ENCODE data around the gene UBAP2L.
A peak's percentile ranks its signal among the peaks of the same experiment; 100 is the strongest.
"Not testable (repeated sequence)": the region's sequence is repeated elsewhere in the genome, so short reads cannot be mapped to it uniquely, and the experiment has no call there.

The UBAP2L gene

GRCh38 chr1:154199563-154199879, 21.2 kb upstream of the UBAP2L start:
- DNase-seq (ENCODE audit: low spot score): no peak

DNA sequence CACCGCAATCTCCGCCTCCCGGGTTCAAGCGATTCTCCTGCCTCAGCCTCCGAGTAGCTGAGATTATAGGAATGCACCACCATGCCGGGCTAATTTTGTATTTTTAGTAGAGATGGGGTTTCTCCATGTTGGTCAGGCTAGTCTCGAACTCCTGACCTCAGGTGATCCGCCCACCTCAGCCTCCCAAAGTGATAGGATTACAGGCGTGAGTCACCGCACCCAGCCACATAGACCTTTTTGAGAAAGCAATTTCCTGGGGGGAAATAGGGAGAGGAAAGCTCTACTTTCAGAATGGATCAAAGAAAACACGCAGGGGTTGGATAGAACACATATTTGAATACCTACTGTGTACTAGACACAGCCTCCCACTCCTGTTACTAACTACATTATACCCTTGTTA, 15.0 kb upstream of the UBAP2L start:
- not testable (repeated sequence) for DNase-seq (ENCODE audit: low spot score)

DNA sequence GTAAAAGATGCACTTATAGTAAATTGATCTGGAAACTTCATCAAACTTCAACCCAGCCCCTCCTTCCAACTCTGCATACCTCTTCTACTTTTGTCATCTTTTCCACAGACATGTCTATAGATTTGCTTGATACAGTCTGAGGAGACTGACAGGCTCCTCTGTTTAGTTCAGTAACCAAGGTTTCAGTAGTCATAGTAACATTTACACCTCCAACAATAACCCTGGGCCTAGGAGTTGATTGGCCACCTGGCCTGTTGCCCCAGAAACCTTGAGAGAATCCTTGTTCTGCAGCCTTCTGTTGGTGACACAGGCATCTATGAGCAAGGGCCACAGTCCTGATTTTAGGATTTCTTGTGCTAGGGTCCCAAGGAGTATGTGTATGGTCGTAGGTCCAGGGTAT, 14.6 kb upstream of the UBAP2L start, which contains the start of gene CFAP141:
Gene CFAP141 (minus strand): TSS at position 138 of the 400 bp plus-strand sequence. CDS start 26 bp downstream, at position 112.
- no peak for DNase-seq (ENCODE audit: low spot score)

DNA sequence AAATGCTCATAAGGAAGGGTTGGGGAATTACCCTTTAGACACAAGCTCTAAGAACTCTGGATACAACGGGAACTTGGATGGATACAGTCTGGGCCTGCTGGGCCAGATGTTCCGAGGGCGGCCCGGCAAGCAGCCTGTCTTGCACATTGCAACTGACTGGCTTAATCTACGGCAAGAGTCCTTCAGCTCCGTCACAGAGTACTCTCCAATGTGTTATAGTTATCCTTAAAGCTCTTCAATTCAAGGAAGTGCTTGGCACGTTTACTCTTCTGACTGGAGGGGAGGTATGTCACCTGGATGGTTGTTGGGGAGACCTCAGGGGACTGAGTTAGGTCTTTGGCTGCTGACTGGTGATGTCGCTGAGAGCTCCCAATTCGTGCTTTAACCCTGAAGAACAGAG, 13.5 kb upstream of the UBAP2L start:
- DNase-seq (ENCODE audit: low spot score): no peak

- DNase-seq (ENCODE audit: low spot score): no peak
Observed at GRCh38 chr1:154208677-154209388, 11.9 kb upstream of the UBAP2L start.

DNA sequence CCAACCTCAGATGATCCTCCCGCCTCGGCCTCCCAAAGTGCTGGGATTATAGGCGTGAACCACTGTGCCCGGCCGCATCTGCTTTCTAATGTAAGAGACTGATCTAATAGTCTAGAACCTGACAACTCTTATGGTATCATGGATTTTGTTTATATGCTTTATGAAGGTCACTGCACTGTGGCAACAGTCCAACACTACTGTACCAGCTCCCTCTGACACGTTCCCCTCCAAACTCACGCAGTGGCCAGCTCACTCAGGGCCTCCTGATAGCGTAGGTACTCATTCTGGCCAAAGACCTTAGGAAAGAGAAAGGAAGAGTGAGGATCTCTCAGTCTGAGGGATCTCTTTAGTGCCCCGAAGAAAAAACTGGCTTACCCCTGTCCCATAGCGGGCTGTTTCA, 8.7 kb upstream of the UBAP2L start:
- DNase-seq (ENCODE audit: low spot score): no peak

DNA sequence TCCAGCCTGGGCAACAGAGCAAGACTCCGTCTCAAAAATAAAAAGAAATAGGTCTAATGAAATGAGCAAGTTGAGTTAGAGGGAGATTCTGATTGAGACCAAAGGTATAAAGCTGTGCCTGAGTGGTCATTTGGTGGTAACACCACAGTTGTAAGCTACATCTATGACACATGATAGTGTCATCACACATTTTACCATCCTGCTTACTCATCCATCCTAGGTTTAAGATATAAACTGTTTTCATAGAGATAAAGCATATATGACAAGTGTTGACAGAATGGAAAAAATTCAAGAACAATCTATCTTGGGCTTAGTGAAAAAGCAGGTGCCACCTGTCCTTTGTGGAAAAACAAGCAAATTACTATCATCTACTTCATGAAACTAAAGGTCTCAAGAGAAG, 7.5 kb upstream of the UBAP2L start:
- no peak for DNase-seq (ENCODE audit: low spot score)

- DNase-seq (ENCODE audit: low spot score): no peak
Observed at GRCh38 chr1:154218545-154218944, 2.2 kb upstream of the UBAP2L start.

- DNase-seq (ENCODE audit: low spot score): no peak
Observed at GRCh38 chr1:154219541-154219940, 1.2 kb upstream of the UBAP2L start.

- no peak for DNase-seq (ENCODE audit: low spot score)
Observed at GRCh38 chr1:154220970-154221277, 169 bp downstream of the UBAP2L start.

GRCh38 chr1:154221278-154222001, 685 bp downstream of the UBAP2L start:
- peak; percentile 63 for DNase-seq (ENCODE audit: low spot score)

- no peak for DNase-seq (ENCODE audit: low spot score)
Observed at GRCh38 chr1:154222518-154222917, 1.8 kb downstream of the UBAP2L start.

- DNase-seq (ENCODE audit: low spot score): no peak
Observed at GRCh38 chr1:154222918-154223317, 2.2 kb downstream of the UBAP2L start.

DNA sequence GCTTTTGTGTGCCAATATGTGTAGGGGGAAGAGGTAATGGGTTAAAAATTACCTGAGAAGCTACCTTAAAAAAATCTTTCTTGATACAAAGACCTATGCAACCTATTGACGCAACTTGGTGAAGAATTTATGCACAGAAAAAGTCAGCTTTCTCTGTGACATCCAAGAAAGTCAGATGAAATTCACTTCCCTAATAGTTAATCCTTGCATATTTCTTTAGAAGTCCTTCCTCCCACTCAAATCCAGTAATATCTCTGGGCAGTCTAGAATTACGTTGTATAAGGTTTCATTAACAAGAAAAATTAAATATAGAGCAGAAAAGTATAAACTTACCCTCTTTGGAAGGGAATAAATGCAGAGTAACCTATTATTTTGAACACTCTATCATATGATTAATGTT, 2.9 kb downstream of the UBAP2L start:
- DNase-seq (ENCODE audit: low spot score): no peak

DNA sequence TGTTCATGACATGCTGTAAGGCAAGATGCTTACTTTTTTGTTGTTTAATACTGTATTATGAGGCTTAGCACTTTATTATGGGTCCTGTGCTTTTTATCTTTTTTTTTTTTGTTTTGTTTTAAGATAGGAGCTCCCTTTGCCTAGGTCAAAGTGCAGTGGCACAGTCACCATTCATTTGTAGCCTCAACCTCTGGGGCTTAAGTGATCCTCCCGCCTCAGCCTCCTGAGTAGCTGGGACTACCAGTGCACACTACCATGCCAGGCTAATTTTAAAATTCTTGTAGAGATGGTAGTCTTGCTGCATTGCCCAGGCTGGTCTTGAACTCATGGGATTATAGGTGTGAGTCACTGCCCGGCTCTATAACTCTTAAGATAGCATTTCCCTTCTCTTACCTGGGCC, 4.6 kb downstream of the UBAP2L start:
- DNase-seq (ENCODE audit: low spot score): no peak

DNA sequence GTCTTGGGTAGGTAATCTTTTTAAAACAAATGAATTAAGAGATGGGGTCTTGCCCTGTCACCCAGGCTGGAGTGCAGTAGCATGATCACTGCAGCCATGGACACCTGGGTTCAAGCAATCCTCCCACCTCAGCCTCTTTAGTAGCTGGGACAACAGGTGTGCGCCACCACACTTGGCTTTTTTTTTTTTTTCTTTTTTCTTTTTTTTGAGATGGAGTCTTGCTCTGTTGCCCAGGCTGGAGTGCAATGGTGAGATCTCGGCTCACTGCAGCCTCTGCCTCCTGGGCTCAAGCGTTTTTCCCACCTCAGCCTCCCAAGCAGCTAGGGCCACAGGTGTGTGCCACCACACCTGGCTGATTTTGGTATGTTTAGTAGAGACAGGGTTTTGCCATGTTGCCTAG, 10.4 kb downstream of the UBAP2L start:
- DNase-seq (ENCODE audit: low spot score): not testable (repeated sequence)

GRCh38 chr1:154233127-154233526, 12.4 kb downstream of the UBAP2L start:
- DNase-seq (ENCODE audit: low spot score): not testable (repeated sequence)

- no peak for DNase-seq (ENCODE audit: low spot score)
Observed at GRCh38 chr1:154236855-154237254, 16.1 kb downstream of the UBAP2L start.

DNA sequence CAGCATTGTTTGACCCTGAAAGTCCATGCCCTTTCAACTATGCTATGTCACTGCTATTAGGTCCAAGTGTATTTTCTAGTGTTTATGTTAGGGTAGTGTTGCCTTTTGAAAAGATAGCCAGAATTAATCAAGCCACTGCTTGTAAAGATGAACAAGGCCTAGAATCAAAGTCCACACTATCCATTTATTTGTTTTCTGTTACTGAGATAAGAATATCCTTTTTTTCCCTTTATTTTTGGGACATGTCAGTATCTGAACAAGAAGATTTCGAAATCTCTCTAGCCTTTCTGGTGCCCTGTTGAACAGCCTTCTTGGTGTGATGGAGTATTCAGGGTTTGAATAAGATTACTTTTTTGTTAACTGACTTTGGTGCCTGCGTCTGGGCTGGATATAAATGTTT, 16.7 kb downstream of the UBAP2L start:
- DNase-seq (ENCODE audit: low spot score): no peak

- DNase-seq (ENCODE audit: low spot score): no peak
Observed at GRCh38 chr1:154237880-154238506, 17.2 kb downstream of the UBAP2L start.

DNA sequence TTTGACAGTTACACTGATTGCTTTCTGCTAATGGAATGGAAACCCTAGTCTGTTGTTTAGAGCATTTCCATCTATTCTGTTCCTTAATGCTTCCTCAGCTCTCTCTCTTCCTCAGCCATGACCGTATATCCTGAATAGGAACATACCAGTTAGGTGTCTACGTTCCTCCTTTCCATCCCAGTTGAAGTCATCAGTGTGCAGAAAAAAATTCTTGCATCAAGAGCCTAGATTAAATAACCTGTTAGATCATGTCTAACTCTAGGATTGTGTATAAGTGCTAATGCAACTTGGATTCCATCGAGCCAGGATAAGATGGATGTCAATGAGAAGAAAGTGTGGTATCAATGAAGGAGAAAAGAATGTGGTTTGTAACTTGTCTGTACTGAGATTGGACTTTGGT, 18.7 kb downstream of the UBAP2L start:
- no peak for DNase-seq (ENCODE audit: low spot score)

GRCh38 chr1:154240294-154240833, 19.6 kb downstream of the UBAP2L start:
- no peak for DNase-seq (ENCODE audit: low spot score)
